Stomach (tissue), 4 donors: ENCODE results near the gene RETREG1.

ENCODE experiments used
- POLR2A ChIP-seq, 4 donors: fragments of 450-650 bp; IDR thresholded peaks; one replicate each; pipeline ENCODE4 v1.6.1; 2016; ENCODE audit warnings: antibody characterized with exemption in 4 of 4, control low read depth in 2 of 4, mild to moderate bottlenecking in 1 of 4, moderate library complexity in 1 of 4
- POLR2AphosphoS5 ChIP-seq, 3 donors: sonication (generic); formaldehyde crosslinking; IDR thresholded peaks; one replicate each; pipeline ENCODE4 v1.6.1; 2016; ENCODE audit warnings: antibody characterized with exemption in 3 of 3
- TF ChIP-seq, protein P1 (sequence below), 7 experiments: fragments of 450-650 bp in 4 of 7; fragments of 200-600 bp in 3 of 7; sonication (generic) in 3 of 7; IDR thresholded peaks; one replicate each; pipeline ENCODE4 v1.5.1; 2016 to 2019; ENCODE audit warnings: antibody characterized with exemption in 7 of 7, control low read depth in 2 of 7, mild to moderate bottlenecking in 1 of 7

DNA sequence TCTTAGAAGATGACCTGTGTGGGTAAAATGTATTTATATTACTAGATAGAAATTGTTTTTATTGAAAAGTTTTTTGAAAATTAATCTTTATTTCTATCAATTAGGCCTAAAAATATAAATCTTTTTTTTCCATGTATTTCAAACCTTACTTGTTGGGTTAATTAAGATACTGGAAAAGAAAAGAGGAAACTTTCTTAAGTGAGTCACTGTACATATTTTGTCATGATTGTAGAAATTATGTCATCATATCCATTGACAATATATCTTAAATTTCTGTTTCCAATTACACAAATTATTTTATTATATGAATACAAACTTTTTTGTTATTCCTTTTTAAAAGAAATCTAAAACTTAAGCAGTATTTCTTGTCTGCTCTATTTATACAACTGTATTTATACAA is 53.1 kb downstream of the RETREG1 start:
- TF ChIP-seq POLR2A (IDR thresholded peaks at IDR 0.05) (no peak), POLR2AphosphoS5 (IDR thresholded peaks at IDR 0.05) (no peak)
- TF ChIP-seq, protein P1, sequence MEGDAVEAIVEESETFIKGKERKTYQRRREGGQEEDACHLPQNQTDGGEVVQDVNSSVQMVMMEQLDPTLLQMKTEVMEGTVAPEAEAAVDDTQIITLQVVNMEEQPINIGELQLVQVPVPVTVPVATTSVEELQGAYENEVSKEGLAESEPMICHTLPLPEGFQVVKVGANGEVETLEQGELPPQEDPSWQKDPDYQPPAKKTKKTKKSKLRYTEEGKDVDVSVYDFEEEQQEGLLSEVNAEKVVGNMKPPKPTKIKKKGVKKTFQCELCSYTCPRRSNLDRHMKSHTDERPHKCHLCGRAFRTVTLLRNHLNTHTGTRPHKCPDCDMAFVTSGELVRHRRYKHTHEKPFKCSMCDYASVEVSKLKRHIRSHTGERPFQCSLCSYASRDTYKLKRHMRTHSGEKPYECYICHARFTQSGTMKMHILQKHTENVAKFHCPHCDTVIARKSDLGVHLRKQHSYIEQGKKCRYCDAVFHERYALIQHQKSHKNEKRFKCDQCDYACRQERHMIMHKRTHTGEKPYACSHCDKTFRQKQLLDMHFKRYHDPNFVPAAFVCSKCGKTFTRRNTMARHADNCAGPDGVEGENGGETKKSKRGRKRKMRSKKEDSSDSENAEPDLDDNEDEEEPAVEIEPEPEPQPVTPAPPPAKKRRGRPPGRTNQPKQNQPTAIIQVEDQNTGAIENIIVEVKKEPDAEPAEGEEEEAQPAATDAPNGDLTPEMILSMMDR (IDR thresholded peaks at IDR 0.05), result no peak
